GM12891 (cell line): ENCODE results near the gene ITGA2B.

Experiments used
- PAX5 ChIP-seq: IDR thresholded peaks from 2 replicates; pipeline ENCODE4 v1.6.1; 2011; ENCODE audit warnings: low read length, moderate library complexity, mild to moderate bottlenecking; ENCODE audit not compliant: insufficient read depth, severe bottlenecking
- POLR2A ChIP-seq: IDR thresholded peaks from 2 replicates; pipeline ENCODE4 v1.6.1; 2011; ENCODE audit warnings: low read depth, low read length, control low read depth
- POLR2AphosphoS5 ChIP-seq: IDR thresholded peaks from 2 replicates; pipeline ENCODE4 v1.6.1; 2011; ENCODE audit warnings: low read depth, low read length, control low read depth
- POU2F2 ChIP-seq: IDR thresholded peaks from 2 replicates; pipeline ENCODE4 v1.6.1; 2011; ENCODE audit warnings: low read depth, mild to moderate bottlenecking, control low read depth, low read length, moderate library complexity
- SPI1 ChIP-seq: IDR thresholded peaks from 2 replicates; pipeline ENCODE4 v1.6.1; 2011; ENCODE audit warnings: low read depth, low read length, control low read depth
- TAF1 ChIP-seq: IDR thresholded peaks from 2 replicates; pipeline ENCODE4 v1.6.1; 2011; ENCODE audit warnings: low read depth, low read length, control low read depth

GRCh38 chr17:44408786-44409185, 19.3 kb upstream of the ITGA2B start:
- TF ChIP-seq POLR2A (no peak), TAF1 (no peak), POLR2AphosphoS5 (no peak), POU2F2 (no peak), SPI1 (peak; percentile 80), PAX5 (no peak)
